GM18873 (cell line): ENCODE results near the gene NRCAM.

Experiments
- ATAC-seq: cut with Tn5 transposase; IDR thresholded peaks from one replicate; pipeline ENCODE4 v1.9.1; 2021; ENCODE audit warnings: mild to moderate bottlenecking, moderate library complexity, moderate number of reproducible peaks; ENCODE audit not compliant: unreplicated experiment, low FRiP score

The NRCAM gene

DNA sequence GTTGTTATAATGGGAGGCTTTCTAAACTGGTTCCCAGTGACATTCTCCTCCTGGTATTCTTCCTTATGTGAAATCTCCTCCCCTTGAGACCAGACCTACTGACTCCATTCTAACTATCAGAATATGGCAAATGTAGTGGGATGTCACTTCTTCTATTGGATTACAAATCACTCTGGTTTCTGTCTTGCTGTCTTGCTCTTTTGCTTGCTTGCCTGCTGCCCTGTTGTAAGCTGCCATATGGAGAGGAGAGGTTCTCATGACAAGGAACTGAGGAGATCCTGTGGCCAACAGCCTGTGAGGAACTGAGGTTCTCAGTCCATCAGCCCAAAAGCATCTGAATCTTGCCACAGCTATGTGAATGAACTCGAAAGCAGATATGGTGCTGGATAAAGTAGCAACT, 4.7 kb upstream of the NRCAM start:
- ATAC-seq, result no peak

DNA sequence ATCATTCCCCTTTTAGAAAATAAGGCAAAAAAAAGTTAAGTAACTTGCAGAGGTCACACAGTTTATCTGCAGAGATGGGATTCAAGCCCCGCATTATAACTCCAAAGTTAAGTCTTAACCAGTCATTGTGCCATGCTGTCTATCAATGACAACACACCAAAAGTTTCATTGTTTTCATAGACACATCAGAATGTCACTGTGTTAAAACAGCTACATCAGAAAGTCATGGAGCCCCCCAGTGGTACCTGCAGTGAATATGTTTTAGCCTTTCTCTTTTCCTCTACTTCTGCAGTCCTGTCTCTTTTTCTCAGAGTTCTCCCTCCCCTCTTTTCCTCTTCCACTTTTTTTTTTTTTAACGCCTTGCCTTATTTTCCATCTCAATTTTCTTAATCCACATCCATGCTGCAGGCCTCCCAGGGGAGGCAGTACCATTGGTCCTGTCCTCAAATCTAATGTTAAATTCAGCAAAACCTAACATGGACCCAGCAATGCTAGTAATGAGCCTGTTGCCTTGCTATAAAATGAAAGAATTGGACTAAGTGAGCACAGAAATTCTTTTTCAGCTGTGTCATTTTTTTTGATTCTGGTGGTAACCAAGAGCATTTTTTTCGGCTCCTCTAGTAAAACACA, 3.8 kb upstream of the NRCAM start:
- no peak for ATAC-seq

DNA sequence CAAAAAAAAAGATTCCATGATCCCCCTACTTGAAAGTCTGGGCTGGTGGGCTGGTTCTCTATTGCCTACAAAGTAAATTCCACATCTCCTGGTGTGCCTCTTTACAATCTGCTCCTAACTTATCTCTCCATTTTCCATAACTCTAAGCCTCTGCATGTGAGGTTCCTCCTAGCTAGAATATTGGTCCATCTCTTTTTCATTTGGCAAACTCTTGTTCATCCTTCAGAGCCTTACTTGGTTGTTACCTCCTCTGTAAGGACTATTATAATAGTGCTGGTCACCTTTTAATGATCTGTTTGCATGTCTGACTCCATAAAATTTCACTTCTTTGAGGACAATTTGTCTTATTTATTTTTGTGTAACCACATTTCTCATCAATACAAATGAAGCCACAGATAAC, 1.6 kb upstream of the NRCAM start:
- ATAC-seq, result no peak

DNA sequence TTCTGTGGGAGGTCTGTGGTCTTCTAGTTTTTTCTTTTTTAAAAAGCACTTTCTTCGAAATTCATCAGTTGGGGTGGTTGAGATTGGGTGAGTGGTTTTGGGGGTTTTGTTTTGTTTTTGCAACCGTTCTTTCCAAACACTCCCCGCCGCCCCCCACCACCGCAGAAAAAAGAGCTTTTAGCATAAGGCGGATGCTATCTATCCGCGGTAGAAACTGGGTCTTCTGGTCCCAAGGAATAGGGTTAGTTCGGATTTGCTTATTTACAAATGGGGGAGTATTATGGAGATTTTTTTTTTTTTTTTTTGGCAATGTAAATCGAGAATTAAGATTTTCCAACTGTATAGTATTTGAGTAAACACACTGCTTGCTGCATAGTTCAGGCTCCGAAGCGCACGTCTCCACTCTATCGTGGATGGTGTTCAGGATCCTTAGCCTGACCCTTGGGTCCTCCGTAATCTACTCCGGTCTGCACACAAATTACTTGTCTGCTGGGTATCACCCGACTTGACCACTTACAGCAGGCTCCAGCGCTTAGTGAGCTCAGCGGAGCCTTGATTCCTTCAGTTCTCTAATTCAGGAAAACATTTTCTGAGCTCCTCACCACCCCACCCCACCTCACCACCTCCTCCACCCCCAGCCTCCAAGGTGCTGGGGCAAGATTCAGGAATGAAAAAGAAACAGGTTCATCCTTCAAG, 757 bp upstream of the NRCAM start:
- no peak for ATAC-seq

DNA sequence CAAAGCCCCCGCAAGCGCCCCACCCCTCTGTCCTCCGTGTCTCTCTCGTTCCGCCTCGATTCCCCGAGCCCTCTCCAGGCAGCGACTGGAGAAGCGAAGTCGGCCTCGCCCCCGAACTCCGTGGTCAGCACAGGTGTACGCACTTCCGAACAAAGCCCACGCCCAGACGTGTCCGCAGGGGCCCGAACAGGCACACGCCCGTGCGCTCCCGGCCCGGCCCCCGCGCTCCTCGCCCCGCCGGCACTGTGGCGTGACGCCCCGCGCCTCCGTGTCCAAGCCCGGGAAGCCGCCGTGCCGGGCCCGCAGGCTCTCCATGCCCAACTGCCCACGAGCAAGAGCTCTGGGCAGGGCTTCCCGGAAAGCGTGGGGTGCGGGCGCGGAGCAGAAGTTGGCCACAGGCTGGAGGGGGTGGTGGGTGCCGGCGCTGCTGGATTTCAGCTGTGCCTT, 662 bp downstream of the NRCAM start:
- ATAC-seq, result no peak

DNA sequence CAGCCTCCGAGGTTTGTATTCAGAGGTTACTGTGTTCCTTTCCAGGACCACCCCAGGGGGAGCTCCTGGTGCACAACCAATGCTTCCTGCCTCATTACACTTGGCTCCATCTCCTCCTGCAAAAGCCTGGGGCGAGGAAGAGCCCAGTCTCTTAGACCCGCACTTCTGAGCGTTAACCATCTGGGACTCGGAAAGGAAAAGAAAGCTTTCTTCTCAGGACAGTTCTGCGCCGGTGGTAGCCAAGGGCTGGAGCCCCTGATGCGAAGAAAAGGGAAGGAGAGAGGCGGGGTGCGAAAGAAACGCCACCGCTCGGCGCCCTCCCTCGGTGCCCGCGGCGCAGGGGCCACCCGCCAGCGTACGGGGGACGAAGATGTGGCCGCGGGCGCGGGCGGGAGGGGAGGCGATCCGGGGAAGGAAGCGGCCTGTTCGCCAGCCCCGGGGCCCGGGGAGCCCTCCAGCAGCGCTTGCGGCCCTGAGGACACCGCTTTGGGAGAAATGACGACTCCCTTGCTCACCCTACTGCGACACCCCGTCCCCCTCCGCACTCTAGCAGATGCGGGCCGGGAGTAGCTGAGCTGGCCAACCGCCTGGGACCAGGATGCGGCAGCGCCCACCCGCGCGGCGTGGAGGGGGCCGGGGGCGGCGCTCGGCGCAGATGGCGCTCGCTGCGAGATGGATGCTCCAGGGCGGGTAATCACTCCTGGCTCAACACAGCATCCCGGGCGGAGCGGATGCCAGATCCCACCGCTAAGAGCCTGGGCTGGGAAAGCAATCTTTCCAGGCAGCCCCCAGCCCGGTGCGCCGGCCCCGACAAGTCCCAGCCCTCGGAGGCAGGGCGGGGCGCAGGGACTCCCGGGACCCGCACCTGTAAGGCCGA, 1.3 kb downstream of the NRCAM start:
- no peak for ATAC-seq

DNA sequence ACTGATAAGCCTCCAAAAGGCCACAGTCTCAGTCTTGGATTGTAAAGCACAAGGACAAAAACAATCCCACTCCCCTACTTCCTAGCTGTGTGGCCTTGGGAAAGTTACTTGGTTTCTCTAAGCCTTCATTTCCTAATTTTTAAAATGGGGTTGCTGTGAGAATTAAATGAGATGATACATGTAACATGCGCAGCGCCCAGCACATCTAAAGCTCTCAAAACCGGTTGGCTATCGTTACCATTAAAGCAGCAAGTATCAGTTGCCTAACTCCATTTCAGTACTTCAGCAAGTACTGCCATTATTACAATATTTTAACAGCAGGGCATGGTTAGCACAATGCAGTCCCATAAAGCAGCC, 1.9 kb downstream of the NRCAM start:
- ATAC-seq, result no peak

DNA sequence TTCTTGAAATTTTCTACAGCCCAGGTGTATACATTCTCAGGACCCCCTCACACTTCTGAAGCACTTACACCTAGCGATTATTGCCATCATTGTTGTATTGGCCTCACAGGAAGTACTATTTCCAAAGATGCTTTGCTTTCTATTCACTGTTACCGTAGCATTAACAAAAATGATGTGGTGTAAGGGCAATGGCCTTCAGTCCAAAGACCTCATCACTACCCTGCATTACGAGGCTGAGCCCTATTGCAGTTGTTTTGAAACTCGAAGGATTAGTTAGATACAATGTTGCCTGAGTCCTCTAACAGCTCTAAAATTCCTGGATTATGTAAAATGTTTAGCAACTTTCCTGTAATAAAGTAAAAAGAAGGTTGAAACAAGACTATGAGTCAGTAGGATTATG, 2.9 kb downstream of the NRCAM start:
- ATAC-seq, result no peak

DNA sequence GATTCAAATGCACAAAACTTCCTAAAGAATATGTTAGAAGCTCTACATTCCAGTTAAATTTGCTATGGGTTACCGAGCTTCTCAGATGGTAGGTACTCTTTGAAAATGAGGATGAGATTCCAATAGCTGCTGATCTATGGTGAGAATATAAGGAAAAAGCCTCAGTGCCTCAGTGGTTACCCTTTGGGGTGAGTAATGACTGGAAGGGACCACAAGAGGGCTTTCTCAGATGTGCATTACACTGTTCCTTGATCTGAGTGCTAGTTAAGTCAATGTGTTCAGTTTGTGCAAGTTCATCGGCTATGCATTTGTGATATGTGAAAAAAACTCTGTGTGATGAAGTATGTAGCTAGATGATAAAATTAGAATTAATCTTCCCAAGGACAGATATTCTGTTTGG, 3.5 kb downstream of the NRCAM start:
- peak; percentile 60 for ATAC-seq

DNA sequence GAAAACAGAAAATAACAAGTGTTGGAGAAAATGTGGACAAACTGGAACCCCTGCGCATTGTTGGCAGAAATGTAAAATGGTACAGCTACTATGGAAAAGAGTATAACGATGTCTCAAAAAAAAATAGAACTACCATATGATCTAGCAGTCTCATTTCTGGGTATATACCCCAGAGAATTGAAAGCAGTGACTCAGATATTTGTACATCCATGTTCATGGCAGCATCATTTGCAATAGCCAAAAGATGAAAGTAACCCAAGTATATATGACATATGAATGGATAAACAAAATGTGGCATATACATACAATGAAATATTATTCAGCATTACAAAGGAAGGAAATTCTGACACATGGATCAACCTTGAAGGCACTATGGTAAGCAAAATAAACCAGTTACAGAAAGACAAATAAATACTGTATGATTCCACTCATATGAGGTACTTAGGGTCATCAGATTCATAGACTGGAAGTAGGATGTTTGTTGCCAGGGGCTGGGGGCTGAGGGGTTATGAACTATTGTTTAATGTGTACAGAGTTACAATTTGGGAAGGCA, 4.9 kb downstream of the NRCAM start:
- no peak for ATAC-seq

DNA sequence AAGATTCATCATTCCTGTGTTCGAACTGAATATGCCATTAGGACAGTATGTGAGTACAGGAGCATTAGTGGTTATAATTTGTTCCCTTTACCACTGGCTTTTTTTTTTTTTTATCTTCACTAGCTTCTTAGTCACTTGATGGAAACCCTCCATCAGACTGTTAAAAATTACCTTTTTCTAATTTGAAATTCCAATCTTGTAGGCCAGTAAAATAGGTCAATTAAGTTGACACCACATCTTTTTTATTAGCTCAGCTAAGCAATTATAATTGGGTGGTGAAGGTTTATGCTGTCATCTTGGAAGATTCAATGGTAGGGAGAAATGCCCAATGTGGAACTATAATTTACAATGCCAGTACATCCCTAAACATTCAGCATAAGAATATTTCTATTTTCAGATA, 6.1 kb downstream of the NRCAM start:
- no peak for ATAC-seq

DNA sequence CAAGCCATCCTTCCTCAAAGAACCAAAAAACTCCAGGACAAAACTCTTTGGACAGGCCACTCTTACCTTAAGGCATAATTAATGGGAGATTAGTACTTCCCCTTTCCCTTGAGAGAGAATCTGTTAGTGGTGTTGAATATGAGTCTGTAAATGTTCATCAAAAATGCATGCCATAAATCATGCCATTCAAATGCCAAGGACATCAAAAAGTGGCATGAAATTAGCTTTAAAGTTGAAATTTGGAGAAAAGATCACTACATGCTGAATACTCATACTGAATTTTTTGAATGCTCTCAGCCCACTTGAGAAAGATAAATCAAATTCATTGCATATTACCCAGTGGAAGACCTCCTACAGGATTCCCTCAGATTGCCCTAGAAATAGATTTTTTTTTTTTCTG, 6.7 kb downstream of the NRCAM start:
- no peak for ATAC-seq

DNA sequence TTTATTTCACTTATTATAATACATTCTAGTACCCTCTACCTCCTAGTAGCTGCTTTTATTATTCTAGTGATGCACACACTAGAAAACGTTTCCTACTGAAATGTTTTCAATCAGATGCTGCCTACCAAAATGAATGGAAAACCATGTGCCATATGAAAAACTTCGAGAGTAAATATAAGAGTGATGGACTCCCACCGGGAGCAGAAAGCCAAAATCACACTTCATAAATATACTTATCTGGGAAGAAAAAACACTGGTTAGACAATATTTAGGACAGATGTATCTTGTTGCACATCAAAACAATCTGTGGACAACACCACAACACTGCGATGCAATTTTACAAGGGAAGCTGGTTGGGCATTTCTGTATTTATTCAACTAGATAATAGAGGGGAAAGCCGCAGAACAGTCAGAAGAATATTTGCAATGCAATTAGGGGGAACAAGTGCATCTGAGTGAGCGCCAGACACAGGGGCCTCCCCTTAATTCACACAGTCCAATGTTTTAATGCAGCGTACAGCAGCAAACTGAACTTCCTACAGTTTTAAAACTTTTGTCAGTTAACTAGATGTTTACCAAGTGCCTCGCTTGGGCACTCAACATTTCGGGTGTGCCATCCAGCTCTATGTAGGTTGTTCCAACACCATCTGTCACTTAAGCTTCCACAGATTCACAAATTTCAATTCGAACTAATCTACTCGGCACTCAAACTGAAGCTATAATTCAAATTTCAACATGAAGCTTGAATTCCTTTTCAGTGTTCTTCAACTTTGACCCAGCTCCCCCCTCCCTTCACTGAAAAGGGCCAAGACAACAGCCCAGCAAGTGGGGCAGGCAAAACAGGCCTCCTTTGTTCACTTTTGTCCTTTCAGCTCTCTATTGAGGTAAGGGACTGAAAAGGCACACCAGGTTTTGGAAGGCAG, 7.4 kb downstream of the NRCAM start:
- no peak for ATAC-seq

DNA sequence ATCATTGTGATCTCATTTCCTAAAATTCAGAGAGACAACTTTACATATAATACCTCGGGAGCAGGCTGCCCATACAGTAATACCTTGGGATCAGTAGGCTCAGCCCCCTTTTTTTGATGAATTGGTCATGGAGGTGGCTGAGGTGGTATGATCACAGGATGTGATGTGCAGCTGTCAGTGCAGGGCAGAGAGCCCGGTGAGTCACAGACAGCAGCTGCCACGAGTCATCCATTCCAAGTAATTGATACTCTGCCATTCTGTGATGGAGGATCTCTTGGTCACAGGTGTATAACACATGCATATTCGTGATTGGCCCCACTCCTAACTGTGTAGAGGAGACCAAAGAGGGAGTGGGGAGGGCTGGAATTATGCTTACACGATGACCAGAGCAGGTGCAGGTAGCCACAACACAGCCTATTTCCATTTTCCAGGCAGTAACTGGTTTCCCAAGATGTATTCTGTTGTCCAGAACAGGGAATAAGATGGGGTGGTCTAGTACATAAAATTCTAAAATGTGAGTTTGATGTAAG, 14.1 kb downstream of the NRCAM start:
- no peak for ATAC-seq

DNA sequence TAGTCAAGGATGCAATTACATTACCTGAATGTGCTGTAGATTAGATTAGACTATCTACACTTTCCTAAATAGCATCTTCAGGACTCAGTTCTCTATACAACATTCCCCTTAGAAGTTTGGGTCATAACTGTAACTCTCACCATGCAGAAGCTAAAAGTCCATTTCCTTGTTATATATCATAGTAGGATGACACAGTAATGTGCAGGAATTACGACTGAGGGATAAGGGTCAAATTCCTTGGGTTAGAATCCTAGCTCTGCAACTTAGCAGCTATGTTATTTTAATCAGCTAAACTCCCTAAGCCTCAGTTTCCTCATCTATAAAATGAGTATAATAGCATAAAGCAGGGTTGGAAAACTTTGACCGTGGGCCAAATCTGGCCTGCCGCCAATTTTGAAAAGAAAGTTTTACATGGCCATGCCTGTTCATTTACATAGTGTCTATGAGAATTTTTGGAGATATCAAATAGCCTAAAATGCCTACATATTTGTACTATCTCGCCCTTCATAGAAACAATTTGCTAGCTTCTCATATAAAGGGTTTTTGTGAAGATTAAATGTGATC, 14.8 kb downstream of the NRCAM start:
- ATAC-seq, result no peak

DNA sequence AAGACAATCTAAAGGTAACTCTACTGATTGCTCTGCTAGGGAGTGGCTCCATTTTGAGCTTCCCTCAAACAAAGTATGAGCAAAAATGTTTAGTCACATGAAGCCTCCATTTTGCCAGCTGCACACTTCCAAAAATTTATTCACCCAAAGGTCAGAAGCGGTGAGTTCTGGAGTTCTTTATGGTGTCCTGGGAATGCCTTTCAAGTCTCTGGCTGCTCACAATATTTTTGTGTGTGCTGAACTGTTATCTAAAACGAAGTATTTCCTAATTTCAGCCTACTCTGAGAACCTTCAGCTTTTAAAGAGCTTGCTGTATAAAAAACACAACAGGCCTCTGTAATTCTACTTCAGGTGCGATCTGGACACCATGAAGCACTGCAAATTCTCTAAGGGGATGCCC, 15.6 kb downstream of the NRCAM start:
- ATAC-seq, result no peak

DNA sequence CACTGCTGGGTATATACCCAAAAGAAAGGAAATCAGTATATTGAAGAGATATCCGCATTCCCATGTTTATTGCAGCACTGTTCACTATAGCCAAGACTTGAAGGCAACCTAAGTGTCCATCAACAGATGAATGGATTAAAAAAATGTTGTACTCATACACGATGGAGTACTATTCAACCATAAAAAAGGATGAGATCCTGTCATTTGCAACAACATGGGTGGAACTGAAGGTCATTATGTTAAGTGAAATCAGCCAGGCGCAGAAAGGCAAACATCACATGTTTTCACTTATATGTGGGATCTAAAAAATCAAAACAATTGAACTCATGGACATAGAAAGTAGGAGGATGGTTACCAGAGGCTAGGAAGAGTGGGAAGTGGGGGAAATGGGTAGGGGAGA, 19.3 kb downstream of the NRCAM start:
- ATAC-seq, result no peak

DNA sequence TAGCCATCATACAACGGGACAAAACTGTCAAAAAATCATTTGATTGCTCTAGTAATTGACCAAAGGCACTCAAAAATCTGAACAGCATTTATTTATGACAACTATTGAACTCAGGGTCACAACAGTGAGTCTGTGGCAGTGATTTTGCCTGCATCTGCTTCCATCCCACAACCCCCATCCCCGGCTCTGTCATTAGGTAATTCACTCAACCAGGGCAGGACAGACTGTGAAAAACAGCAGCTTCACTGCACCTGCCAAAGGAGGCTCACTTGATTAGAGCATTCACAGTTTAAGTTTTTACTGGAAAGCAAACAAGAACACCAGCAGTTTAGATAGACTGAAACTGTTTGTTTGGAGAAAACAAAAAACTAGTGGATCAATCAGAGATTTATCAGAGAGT, 22.2 kb downstream of the NRCAM start:
- ATAC-seq, result no peak

DNA sequence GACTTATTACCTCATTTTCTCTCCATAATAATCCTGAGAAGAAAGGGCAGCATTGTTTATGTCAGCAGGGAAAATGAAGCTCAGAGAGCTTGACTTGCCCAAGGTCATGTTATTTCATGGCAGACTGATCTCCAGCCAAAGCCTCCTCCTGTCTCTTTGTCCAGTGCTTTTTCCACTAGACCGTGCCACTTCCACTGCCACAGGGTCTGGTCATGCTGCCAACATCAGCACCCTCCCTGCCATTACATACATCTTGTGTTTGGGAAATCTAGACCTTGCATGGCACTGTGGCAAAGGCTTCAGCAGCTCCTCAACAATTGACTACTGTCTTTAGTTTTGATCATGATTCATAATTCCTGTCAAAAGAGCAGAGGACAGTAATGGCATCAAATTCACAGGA, 25.1 kb downstream of the NRCAM start:
- no peak for ATAC-seq

DNA sequence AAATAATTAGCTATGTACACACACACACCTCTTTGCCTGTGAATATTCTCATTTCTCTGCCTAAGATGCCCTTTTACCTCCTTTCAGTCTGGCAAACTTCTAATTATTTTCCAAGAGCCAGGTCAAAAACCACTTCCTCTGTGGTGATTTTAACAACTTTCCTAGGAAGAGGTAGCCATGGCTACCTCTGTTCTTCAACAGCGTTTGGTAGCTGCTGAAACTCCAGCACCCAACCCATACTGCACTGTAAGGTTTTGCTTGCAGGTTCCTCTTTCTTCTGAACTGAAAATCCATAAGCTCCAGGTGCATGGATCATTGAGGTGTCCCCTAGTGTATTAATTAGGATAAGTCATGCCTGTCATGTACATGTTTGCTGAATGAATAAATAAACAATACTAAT, 25.6 kb downstream of the NRCAM start:
- ATAC-seq, result no peak
